T-cell (primary cell): ENCODE results near the gene ATAT1. TPM values are rescaled to one million over a fixed set of nuclear protein-coding genes. Genes with fewer than 3 reads are reported as not detected.

Experiments used
- ATAC-seq, 4 experiments: fragments of 200-7000 bp in 3 of 4; fragments of 150-1000 bp in 1 of 4; cut with Tn5 transposase; replicated peaks in 1 of 4; 1 replicate in 3 of 4; 2 replicates in 1 of 4; pipeline ENCODE4 v1.10.0; 2021; ENCODE audit warnings: moderate library complexity in 3 of 4, mild to moderate bottlenecking in 2 of 4, moderate number of reproducible peaks in 1 of 4
- CTCF ChIA-PET, 2 donors: fragments of 300-600 bp; sonication (Branson Sonifier 250); formaldehyde crosslinking; loops; one replicate each; lab custom pipeline; 2022; ENCODE audit warnings: antibody characterized with exemption in 2 of 2; lab: Charles Lee
- POLR2A ChIA-PET, 2 donors: fragments of 300-600 bp; sonication (Branson Sonifier 250); formaldehyde crosslinking; loops; one replicate each; lab custom pipeline; 2022; ENCODE audit warnings: antibody characterized with exemption in 2 of 2; lab: Charles Lee
- DNase-seq, 35 experiments: peaks; one replicate each; pipeline versions ENCODE4 v3.0.0 to v3.0.0-alpha.2; 2013 to 2023
- H3K27ac ChIP-seq: one replicate; pipeline ENCODE4 v1.5.1; 2013; ENCODE audit warnings: low read length
- H3K27me3 ChIP-seq, 2 experiments: replicated peaks in 1 of 2; 1 replicate in 1 of 2; 2 replicates in 1 of 2; pipeline versions ENCODE4 v1.6.1 to v1.7.0; 2013; ENCODE audit warnings: low read length in 1 of 2, mixed read lengths in 1 of 2; ENCODE audit not compliant: control insufficient read depth in 2 of 2, insufficient read depth in 2 of 2; ENCODE audit errors: extremely low read depth in 1 of 2
- H3K36me3 ChIP-seq, 2 donors: 1 replicate in 1 of 2; 2 replicates in 1 of 2; pipeline versions ENCODE4 v1.6.1 to v1.7.0; 2013; ENCODE audit warnings: low read length in 1 of 2; ENCODE audit not compliant: control insufficient read depth in 2 of 2, insufficient read depth in 1 of 2; ENCODE audit errors: extremely low read depth in 1 of 2
- H3K4me1 ChIP-seq, 2 experiments: 1 replicate in 1 of 2; 2 replicates in 1 of 2; pipeline versions ENCODE4 v1.6.1 to v1.7.0; 2013; ENCODE audit warnings: low read length in 2 of 2, mixed read lengths in 1 of 2; ENCODE audit not compliant: insufficient read depth in 2 of 2, control insufficient read depth in 1 of 2; ENCODE audit errors: extremely low read depth in 1 of 2
- H3K4me3 ChIP-seq, 2 donors: 1 replicate in 1 of 2; 2 replicates in 1 of 2; pipeline versions ENCODE4 v1.5.1 to v1.7.0; 2013; ENCODE audit warnings: mild to moderate bottlenecking in 2 of 2, low read length in 1 of 2, moderate library complexity in 1 of 2; ENCODE audit not compliant: control insufficient read depth in 1 of 2; ENCODE audit errors: extremely low read depth in 1 of 2
- H3K9me3 ChIP-seq: 2 replicates; pipeline ENCODE4 v1.7.0; 2013
- H3K27ac Mint-ChIP-seq, 2 donors: one replicate each; pipeline ENCODE4 v1.8.0; 2020 to 2021; ENCODE audit warnings: mild to moderate bottlenecking in 2 of 2, mixed read lengths in 2 of 2
- H3K27me3 Mint-ChIP-seq, 2 donors: one replicate each; pipeline ENCODE4 v1.8.0; 2021 to 2022; ENCODE audit warnings: mixed read lengths in 2 of 2
- H3K36me3 Mint-ChIP-seq: one replicate; pipeline ENCODE4 v1.8.0; 2021; ENCODE audit warnings: mixed read lengths
- H3K4me1 Mint-ChIP-seq, 3 donors: one replicate each; pipeline ENCODE4 v1.8.0; 2020 to 2022; ENCODE audit warnings: mixed read lengths in 3 of 3, mild to moderate bottlenecking in 1 of 3
- H3K4me3 Mint-ChIP-seq, 3 donors: one replicate each; pipeline ENCODE4 v1.8.0; 2020 to 2022; ENCODE audit warnings: mild to moderate bottlenecking in 3 of 3, mixed read lengths in 3 of 3, moderate library complexity in 3 of 3
- H3K9me3 Mint-ChIP-seq, 3 donors: one replicate each; pipeline ENCODE4 v1.8.0; 2020 to 2022; ENCODE audit warnings: mixed read lengths in 3 of 3
- WGBS: methylation state at CpG from one replicate; pipeline ENCODE4 v1.1.5; 2013; ENCODE audit warnings: missing lambda C conversion rate; ENCODE audit not compliant: insufficient coverage; 5-methylcytosine and 5-hydroxymethylcytosine counted together
- total RNA-seq, 35 experiments: library from RNA in 6 of 35; stranded (reverse) in 6 of 35; fragments of 120-200 nt in 1 of 35; gene quantifications; one replicate each; pipeline versions ENCODE4 v1.2.1 to v1.2.4 and lab custom pipeline; 2013 to 2026

Gene ATAT1
- total RNA-seq, 5 donors from 2014 or later (not counting 1 experiment from before 2014, with no cell fraction given) = 6.9 to 11.8 (median 10.4) TPM

GRCh38 chr6:30685157-30686008, 58.7 kb downstream of the ATAT1 start:
- peak in 3 of 35 experiments; percentile 21 to 46 (median 26) for DNase-seq
- Mint-ChIP-seq H3K36me3 (peaks cover 18% of the 10 kb centered on the region), H3K27ac (peak overlapping the region; percentile 94 to 98), H3K27me3 (no peaks in the 10 kb centered on the region), H3K9me3 (no peaks in the 10 kb centered on the region), H3K4me1 (peaks cover 45 to 73% (median 47%) of the 10 kb centered on the region in 3 donors), H3K4me3 (peak overlapping the region; percentile 92 to 97 (median 96))
- CTCF ChIA-PET = interaction anchor here (0.8 to 12.3 kb wide), 2 partner anchors 33 to 36 kb away, joined by 4 to 254 read pairs; partner anchors contain the start of genes MDC1 (in 1 of the 2) and TUBB (in 1 of the 2)
- H3K9me3 ChIP-seq = no peaks in the 10 kb centered on the region
- ATAC-seq = no peak
- peak overlapping the region; percentile 30 for H3K27ac ChIP-seq
- H3K27me3 ChIP-seq = no peaks in the 10 kb centered on the region
- WGBS = 2% methylated on average over 29 of the region's 29 CpGs
- peaks cover 22 to 50% of the 10 kb centered on the region in 2 experiments for H3K4me1 ChIP-seq
- H3K36me3 ChIP-seq = peaks cover 0 to 10% of the 10 kb centered on the region in 2 donors
- peak overlapping the region; percentile 92 to 97 for H3K4me3 ChIP-seq
- POLR2A ChIA-PET = interaction anchor here in 1 of 2 donors (0.6 kb wide), 1 partner anchor 17 kb away, joined by 7 read pairs; no protein-coding TSS in a partner anchor

GRCh38 chr6:30686009-30686907, 59.6 kb downstream of the ATAT1 start, which contains the start of gene PPP1R18:
TSS of gene PPP1R18 (minus strand) at chr6:30686645. CDS start at chr6:30686018, 627 bp downstream.
- 1% methylated on average over 29 of the region's 41 CpGs for WGBS
- H3K4me3 ChIP-seq = peak within 1 kb of the TSS; percentile 92 to 97
- peaks cover 0 to 5% of the 10 kb centered on the region in 2 donors for H3K36me3 ChIP-seq
- H3K27ac ChIP-seq = peak within 1 kb of the TSS; percentile 87
- Mint-ChIP-seq H3K27me3 (no peaks in the 10 kb centered on the region), H3K4me1 (peaks cover 46 to 73% (median 47%) of the 10 kb centered on the region in 3 donors), H3K9me3 (no peaks in the 10 kb centered on the region), H3K4me3 (peak within 1 kb of the TSS; percentile 92 to 97 (median 96)), H3K27ac (peak within 1 kb of the TSS; percentile 94 to 98), H3K36me3 (peaks cover 13% of the 10 kb centered on the region)
- DNase-seq = peak; percentile 63 to 86 (median 77)
- ATAC-seq = peak; percentile 43 to 65 (median 46)
- peaks cover 21 to 49% of the 10 kb centered on the region in 2 experiments for H3K4me1 ChIP-seq
- no peaks in the 10 kb centered on the region for H3K9me3 ChIP-seq
- ChIA-PET CTCF (interaction anchor here in 1 of 2 donors (12.3 kb wide), 1 partner anchor 35 kb away, joined by 254 read pairs; the partner anchor contains the start of genes MDC1 and TUBB), POLR2A (no interaction called here)
- no peaks in the 10 kb centered on the region for H3K27me3 ChIP-seq

DNA sequence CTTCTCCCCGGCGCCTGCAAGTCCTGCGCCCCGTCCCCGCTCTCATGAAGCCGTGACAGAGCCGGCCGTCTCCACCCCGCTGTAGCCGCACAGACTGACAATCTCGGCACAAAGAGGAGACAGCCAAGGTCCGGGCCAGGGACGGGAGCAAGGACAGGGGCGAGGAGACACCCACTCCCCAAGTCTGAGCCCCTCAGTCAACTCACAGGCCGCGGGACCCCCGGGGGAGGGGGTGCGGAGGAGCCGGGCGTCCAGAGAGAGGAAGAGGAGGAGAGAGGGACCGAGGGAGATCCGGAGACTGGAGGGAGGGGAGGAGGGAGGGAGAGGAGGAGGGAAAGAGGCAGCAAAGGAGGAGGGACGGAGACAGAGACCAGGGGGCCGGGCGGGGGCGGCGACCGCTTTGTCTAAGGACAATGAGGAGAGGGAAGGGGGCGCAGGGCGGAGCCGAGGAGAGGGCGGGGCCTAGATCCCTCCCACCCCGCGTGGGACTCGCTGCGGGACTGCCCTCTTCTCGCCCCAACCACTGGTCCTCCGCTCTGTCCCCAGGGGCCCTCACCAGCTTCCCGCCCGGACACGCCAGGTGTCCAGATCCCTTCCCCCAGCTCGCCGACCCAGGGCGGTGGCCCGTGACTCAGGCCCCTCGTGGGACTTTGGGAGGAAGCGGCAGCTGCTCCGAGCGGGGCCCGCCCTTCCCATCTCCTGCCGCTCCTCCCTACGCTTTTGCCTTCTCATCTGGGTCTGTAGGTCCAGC, 60.4 kb downstream of the ATAT1 start:
- POLR2A ChIA-PET = no interaction called here
- peak overlapping the region; percentile 87 for H3K27ac ChIP-seq
- peak in 34 of 35 experiments; percentile 21 to 75 (median 46) for DNase-seq
- peak; percentile 16 to 43 (median 21) for ATAC-seq
- WGBS = 0% methylated on average over 28 of the region's 52 CpGs
- Mint-ChIP-seq H3K27me3 (no peaks in the 10 kb centered on the region), H3K36me3 (peaks cover 10% of the 10 kb centered on the region), H3K27ac (peak overlapping the region; percentile 94 to 98), H3K4me1 (peaks cover 44 to 70% (median 46%) of the 10 kb centered on the region in 3 donors), H3K9me3 (no peaks in the 10 kb centered on the region), H3K4me3 (peak overlapping the region; percentile 92 to 97 (median 96))
- peaks cover 0 to 4% of the 10 kb centered on the region in 2 donors for H3K36me3 ChIP-seq
- no peaks in the 10 kb centered on the region for H3K27me3 ChIP-seq
- H3K4me1 ChIP-seq = peaks cover 21 to 45% of the 10 kb centered on the region in 2 experiments
- CTCF ChIA-PET = interaction anchor here (0.6 kb wide), 2 partner anchors 15 to 44 kb away, joined by 3 to 4 read pairs; no protein-coding TSS in a partner anchor
- no peaks in the 10 kb centered on the region for H3K9me3 ChIP-seq
- H3K4me3 ChIP-seq = peak overlapping the region; percentile 90 to 92

DNA sequence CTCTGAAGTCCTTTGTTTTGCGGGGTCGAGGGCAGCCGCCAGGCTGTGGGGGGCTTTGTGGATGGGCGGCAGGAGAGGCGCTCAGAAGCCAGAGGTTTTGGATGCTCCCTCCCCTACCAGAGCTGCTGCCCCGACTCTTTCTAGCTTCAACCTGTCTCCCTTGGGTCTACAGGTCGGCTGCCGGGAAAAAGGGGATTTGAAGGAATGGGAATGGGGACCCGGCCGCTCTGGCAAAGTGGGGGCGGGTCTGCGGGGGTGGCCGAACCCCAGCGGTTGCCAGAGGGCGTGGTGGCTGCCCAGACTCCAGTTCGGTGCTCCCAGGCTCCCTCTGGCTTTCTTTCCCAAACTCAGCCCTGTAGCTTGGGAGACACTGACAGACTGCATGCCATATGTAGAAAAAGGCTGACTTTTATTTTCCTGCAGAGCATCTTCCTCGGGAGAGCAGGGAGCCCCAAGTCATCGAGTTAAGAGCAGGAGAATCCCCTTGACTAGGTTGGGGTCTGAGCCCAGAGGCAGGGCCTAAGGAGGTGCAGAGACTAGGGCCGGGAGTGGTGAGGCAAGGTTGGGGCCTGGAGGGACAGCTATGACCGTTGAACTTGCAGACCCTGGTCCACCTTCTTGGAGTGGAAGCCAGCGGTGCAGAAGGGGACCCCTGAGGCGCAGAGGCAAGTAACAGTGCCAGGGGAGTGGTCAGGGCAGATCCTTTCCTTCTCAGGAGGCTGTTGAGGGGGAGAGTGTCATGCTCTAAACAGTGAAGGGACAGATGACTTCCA, 61.2 kb downstream of the ATAT1 start:
- H3K27ac Mint-ChIP-seq = peak overlapping the region; percentile 94 to 98
- DNase-seq (no peak), ATAC-seq (no peak)
- peaks cover 21 to 42% of the 10 kb centered on the region in 2 experiments for H3K4me1 ChIP-seq
- H3K27me3 Mint-ChIP-seq = no peaks in the 10 kb centered on the region
- peaks cover 0 to 4% of the 10 kb centered on the region in 2 donors for H3K36me3 ChIP-seq
- WGBS = 41% methylated on average over 10 of the region's 22 CpGs
- H3K27ac ChIP-seq = peak overlapping the region; percentile 87
- ChIA-PET CTCF (interaction anchor here (0.6 to 1.4 kb wide), 3 partner anchors 9 to 29 kb away, joined by 3 to 8 read pairs (median 4); partner anchors contain the start of gene MDC1 (in 1 of the 2)), POLR2A (interaction anchor here in 1 of 2 donors (0.8 kb wide), 1 partner anchor 29 kb away, joined by 3 read pairs; the partner anchor contains the start of gene MDC1)
- no peaks in the 10 kb centered on the region for H3K9me3 ChIP-seq
- peak overlapping the region; percentile 90 to 92 for H3K4me3 ChIP-seq
- H3K36me3 Mint-ChIP-seq = peaks cover 7% of the 10 kb centered on the region
- peaks cover 41 to 63% (median 46%) of the 10 kb centered on the region in 3 donors for H3K4me1 Mint-ChIP-seq
- H3K27me3 ChIP-seq = no peaks in the 10 kb centered on the region
- H3K4me3 Mint-ChIP-seq = peak overlapping the region; percentile 92 to 97 (median 96)
- H3K9me3 Mint-ChIP-seq = no peaks in the 10 kb centered on the region

GRCh38 chr6:30688569-30688968, 61.9 kb downstream of the ATAT1 start:
- no peaks in the 10 kb centered on the region for H3K9me3 Mint-ChIP-seq
- no peaks in the 10 kb centered on the region for H3K27me3 ChIP-seq
- ChIA-PET POLR2A (interaction anchor here in 1 of 2 donors (0.6 to 0.8 kb wide), 2 partner anchors 29 to 756 kb away, joined by 3 read pairs; partner anchors contain the start of gene MDC1), CTCF (interaction anchor here (0.7 to 1.4 kb wide), 3 partner anchors 9 to 42 kb away, joined by 3 to 8 read pairs (median 3); partner anchors contain the start of gene MDC1 (in 1 of the 2))
- DNase-seq (peak in 1 of 35 experiments; percentile 24), ATAC-seq (no peak)
- no peaks in the 10 kb centered on the region for H3K36me3 ChIP-seq
- peaks cover 4% of the 10 kb centered on the region for H3K36me3 Mint-ChIP-seq
- H3K27ac ChIP-seq = peak overlapping the region; percentile 36
- WGBS = 67% methylated on average over 1 of the region's 9 CpGs
- no peaks in the 10 kb centered on the region for H3K27me3 Mint-ChIP-seq
- H3K4me3 Mint-ChIP-seq = peak overlapping the region; percentile 92 to 97 (median 96)
- no peaks in the 10 kb centered on the region for H3K9me3 ChIP-seq
- peak overlapping the region; percentile 94 to 98 for H3K27ac Mint-ChIP-seq
- peaks cover 41 to 61% (median 46%) of the 10 kb centered on the region in 3 donors for H3K4me1 Mint-ChIP-seq
- H3K4me1 ChIP-seq = peaks cover 21 to 42% of the 10 kb centered on the region in 2 experiments
- peak overlapping the region in 1 of 2 donors; percentile 27 for H3K4me3 ChIP-seq
